H1 (cell line): ENCODE results near the gene KIF26A. TPM values are rescaled to one million over a fixed set of nuclear protein-coding genes. Genes with fewer than 3 reads are reported as not detected.

Experiments
- CTCF ChIA-PET: fragments of 300-600 bp; sonication (Branson Sonifier 250); formaldehyde crosslinking; loops from one replicate; lab custom pipeline; 2021; ENCODE audit not compliant: partially characterized antibody; lab: Charles Lee
- POLR2A ChIA-PET: fragments of 300-600 bp; sonication (Branson Sonifier 250); formaldehyde crosslinking; loops from one replicate; lab custom pipeline; 2021; ENCODE audit warnings: inconsistent platforms; ENCODE audit not compliant: partially characterized antibody; lab: Charles Lee
- DNase-seq, 2 experiments: peaks; one replicate each; pipeline versions ENCODE4 v3.0.0 to v3.0.0-alpha.2; 2010 to 2022; ENCODE audit warnings: low spot score in 2 of 2, low read depth in 1 of 2, mixed read lengths in 1 of 2
- FAIRE-seq: peaks from 2 replicates; lab custom pipeline; 2011; peaks lifted over from hg19 to GRCh38; lab: Jason Lieb, UNC
- H2AFZ ChIP-seq: 2 replicates; pipeline ENCODE4 v1.8.1; 2012; ENCODE audit warnings: low read length, inconsistent platforms
- H2AK5ac ChIP-seq: 2 replicates; pipeline ENCODE4 v1.6.1; 2013; ENCODE audit warnings: low read depth, low read length
- H2BK120ac ChIP-seq: replicated peaks from 2 replicates; pipeline ENCODE3; 2013; ENCODE audit warnings: low read depth, low read length, inconsistent platforms
- H2BK12ac ChIP-seq: 2 replicates; pipeline ENCODE4 v1.6.1; 2013; ENCODE audit warnings: low read depth, low read length
- H2BK15ac ChIP-seq: 2 replicates; pipeline ENCODE4 v1.6.1; 2013; ENCODE audit warnings: low read length
- H2BK20ac ChIP-seq: 2 replicates; pipeline ENCODE4 v1.6.1; 2013; ENCODE audit warnings: low read length
- H2BK5ac ChIP-seq: 2 replicates; pipeline ENCODE4 v1.6.1; 2013; ENCODE audit warnings: low read depth, low read length
- H3K14ac ChIP-seq: 2 replicates; pipeline ENCODE4 v1.6.1; 2013; ENCODE audit warnings: inconsistent platforms; ENCODE audit not compliant: insufficient read length
- H3K18ac ChIP-seq: 2 replicates; pipeline ENCODE4 v1.6.1; 2013; ENCODE audit warnings: low read length; ENCODE audit errors: extremely low read depth
- H3K23ac ChIP-seq: 2 replicates; pipeline ENCODE4 v1.6.1; 2013; ENCODE audit warnings: inconsistent platforms; ENCODE audit not compliant: insufficient read length
- H3K23me2 ChIP-seq: 2 replicates; pipeline ENCODE4 v1.6.1; 2013; ENCODE audit warnings: low read depth, low read length
- H3K27ac ChIP-seq: 2 replicates; pipeline ENCODE4 v1.6.1; 2011; ENCODE audit warnings: low read depth, low read length, inconsistent platforms
- H3K27me3 ChIP-seq, 4 experiments: replicated peaks in 1 of 4; 1 replicate in 1 of 4; 2 replicates in 3 of 4; pipeline versions ENCODE4 v1.6.1 to v1.8.1; 2011 to 2013; ENCODE audit warnings: low read length in 3 of 4, mild to moderate bottlenecking in 3 of 4, inconsistent platforms in 2 of 4, mixed read lengths in 2 of 4, moderate library complexity in 1 of 4; ENCODE audit not compliant: control insufficient read depth in 3 of 4, insufficient read depth in 3 of 4; ENCODE audit errors: extremely low read depth in 1 of 4
- H3K36me3 ChIP-seq, 4 experiments: 2 replicates each; pipeline versions ENCODE4 v1.6.1 to v1.8.1; 2011 to 2013; ENCODE audit warnings: mild to moderate bottlenecking in 4 of 4, low read length in 3 of 4, moderate library complexity in 2 of 4, control low read depth in 1 of 4, inconsistent platforms in 1 of 4; ENCODE audit not compliant: insufficient read depth in 4 of 4, control insufficient read depth in 2 of 4
- H3K4ac ChIP-seq: replicated peaks from 2 replicates; pipeline ENCODE3; 2013; ENCODE audit warnings: low read length, low read depth, mixed read lengths, inconsistent platforms; ENCODE audit not compliant: insufficient read length
- H3K4me1 ChIP-seq, 4 experiments: replicated peaks in 1 of 4; 1 replicate in 1 of 4; 2 replicates in 3 of 4; pipeline versions ENCODE4 v1.6.1 to v1.8.1; 2011 to 2013; ENCODE audit warnings: low read length in 3 of 4, inconsistent platforms in 2 of 4, mixed read lengths in 1 of 4; ENCODE audit not compliant: insufficient read depth in 4 of 4, control insufficient read depth in 3 of 4
- H3K4me2 ChIP-seq, 2 experiments: 2 replicates each; pipeline versions ENCODE4 v1.6.1 to v1.8.1; 2011 to 2013; ENCODE audit warnings: low read depth in 2 of 2, low read length in 2 of 2, control low read depth in 1 of 2, inconsistent platforms in 1 of 2, mild to moderate bottlenecking in 1 of 2; ENCODE audit not compliant: insufficient read depth in 1 of 2
- H3K4me3 ChIP-seq, 4 experiments: fragments of 200-600, 300-600 bp in 1 of 4; sonication (generic), shearing (Covaris generic), sonication (Bioruptor Twin) in 1 of 4; 2 replicates each; pipeline versions ENCODE4 v1.5.1 to v1.8.1; 2011 to 2016; ENCODE audit warnings: low read length in 4 of 4, low read depth in 3 of 4, control low read depth in 2 of 4, inconsistent platforms in 2 of 4, mild to moderate bottlenecking in 2 of 4, mixed read lengths in 1 of 4, moderate library complexity in 1 of 4; ENCODE audit not compliant: insufficient read depth in 2 of 4; ENCODE audit errors: extremely low read depth in 1 of 4
- H3K56ac ChIP-seq: replicated peaks from 2 replicates; pipeline ENCODE3; 2013; ENCODE audit warnings: low read depth, mild to moderate bottlenecking, mixed read lengths, low read length, inconsistent platforms; ENCODE audit not compliant: insufficient read length
- H3K79me1 ChIP-seq: 2 replicates; pipeline ENCODE4 v1.6.1; 2013; ENCODE audit warnings: low read depth, low read length, control low read depth
- H3K79me2 ChIP-seq, 2 experiments: 2 replicates each; pipeline versions ENCODE4 v1.6.1 to v1.8.1; 2012 to 2013; ENCODE audit warnings: low read length in 2 of 2, mild to moderate bottlenecking in 2 of 2, inconsistent platforms in 1 of 2; ENCODE audit not compliant: insufficient read depth in 2 of 2, control insufficient read depth in 1 of 2
- H3K9ac ChIP-seq, 4 experiments: replicated peaks in 1 of 4; 1 replicate in 1 of 4; 2 replicates in 3 of 4; pipeline versions ENCODE4 v1.6.1 to v1.8.1; 2011 to 2013; ENCODE audit warnings: low read depth in 3 of 4, low read length in 3 of 4, control low read depth in 2 of 4, mild to moderate bottlenecking in 2 of 4, moderate library complexity in 2 of 4, inconsistent platforms in 1 of 4; ENCODE audit errors: extremely low read depth in 1 of 4
- H3K9me3 ChIP-seq, 2 experiments: 2 replicates each; pipeline versions ENCODE4 v1.6.1 to v1.8.1; 2012 to 2013; ENCODE audit warnings: mild to moderate bottlenecking in 2 of 2, moderate library complexity in 2 of 2, control low read depth in 1 of 2, inconsistent platforms in 1 of 2, low read depth in 1 of 2, low read length in 1 of 2, mixed read lengths in 1 of 2; ENCODE audit not compliant: insufficient read depth in 2 of 2
- H4K20me1 ChIP-seq, 2 experiments: replicated peaks in 1 of 2; 2 replicates each; pipeline versions ENCODE3 to v1.8.1; 2011 to 2013; ENCODE audit warnings: inconsistent platforms in 2 of 2, low read length in 2 of 2, mild to moderate bottlenecking in 1 of 2; ENCODE audit not compliant: insufficient read depth in 2 of 2, control insufficient read depth in 1 of 2
- H4K5ac ChIP-seq: 2 replicates; pipeline ENCODE4 v1.6.1; 2013; ENCODE audit warnings: low read length, low read depth, mixed read lengths, inconsistent platforms; ENCODE audit not compliant: insufficient read length
- H4K8ac ChIP-seq: 2 replicates; pipeline ENCODE4 v1.8.0; 2013; ENCODE audit warnings: mild to moderate bottlenecking, moderate library complexity, low read length, inconsistent platforms; ENCODE audit not compliant: insufficient read depth; ENCODE audit errors: extremely low read depth
- H4K91ac ChIP-seq: replicated peaks from 2 replicates; pipeline ENCODE3; 2013; ENCODE audit warnings: low read length, mixed read lengths, inconsistent platforms; ENCODE audit not compliant: insufficient read length
- ASH2L ChIP-seq: fragments of 200-600, 300-600 bp; sonication (generic); IDR thresholded peaks from one replicate; pipeline ENCODE4 v1.7.1; 2017; ENCODE audit warnings: low read length
- BRCA1 ChIP-seq: IDR thresholded peaks from 2 replicates; pipeline ENCODE4 v1.6.1; 2012; ENCODE audit warnings: low read depth, low read length, improper control_type of control experiment
- CREB1 ChIP-seq: IDR thresholded peaks from 2 replicates; pipeline ENCODE4 v1.6.1; 2012; ENCODE audit warnings: inconsistent platforms
- CTBP2 ChIP-seq: IDR thresholded peaks from 2 replicates; pipeline ENCODE4 v1.7.0; 2011; ENCODE audit warnings: borderline replicate concordance, mild to moderate bottlenecking, moderate library complexity, mixed read lengths, low read length; ENCODE audit not compliant: insufficient read depth, insufficient read length
- EP300 ChIP-seq, 2 experiments: IDR thresholded peaks; 1 replicate in 1 of 2; 2 replicates in 1 of 2; pipeline ENCODE4 v1.6.1; 2011 to 2012; ENCODE audit warnings: low read depth in 2 of 2, low read length in 2 of 2, mild to moderate bottlenecking in 2 of 2, borderline replicate concordance in 1 of 2, inconsistent platforms in 1 of 2, moderate library complexity in 1 of 2
- GTF2F1 ChIP-seq: IDR thresholded peaks from 2 replicates; pipeline ENCODE4 v1.6.1; 2012; ENCODE audit warnings: low read depth, low read length, improper control_type of control experiment, borderline replicate concordance
- SP1 ChIP-seq: IDR thresholded peaks from 2 replicates; pipeline ENCODE4 v1.6.1; 2011; ENCODE audit warnings: low read depth, low read length
- WGBS, 2 experiments: shearing (Covaris generic) in 1 of 2; methylation state at CpG; one replicate each; pipeline versions ENCODE4 v1.1.6 to v1.1.7; 2013 to 2015; ENCODE audit warnings: low lambda C conversion rate in 2 of 2, mixed read lengths in 2 of 2, inconsistent platforms in 1 of 2, low coverage in 1 of 2, missing lambda C conversion rate in 1 of 2; ENCODE audit not compliant: insufficient replicate concordance in 2 of 2, insufficient coverage in 1 of 2, insufficient read length in 1 of 2; ENCODE audit errors: extremely low coverage in 1 of 2, missing lambda C conversion rate in 1 of 2; 5-methylcytosine and 5-hydroxymethylcytosine counted together
- polyA plus RNA-seq, 7 experiments: library from polyadenylated mRNA; depleted of rRNA in 3 of 7; stranded (reverse) in 5 of 7; unstranded in 2 of 7; fragments of >200 nt in 5 of 7; fragments of 200-250 nt in 2 of 7; gene quantifications; 1 replicate in 5 of 7; 2 replicates in 1 of 7; 4 replicates in 1 of 7; pipeline versions ENCODE4 v1.2.1 to v1.2.3, GENCODE V29; 2011 to 2013; ENCODE audit warnings: missing spikeins in 2 of 7, mixed read lengths in 2 of 7
- total RNA-seq: library from RNA; stranded (reverse); fragmentation: NEBNext Ultra II Directional; extraction: Animal tissue kit (Norgen Biotek cat#: 25700); gene quantifications from 2 replicates; pipeline ENCODE4 v1.2.1, GENCODE V29; 2021
- TF ChIP-seq, protein P1 (sequence below): IDR thresholded peaks from 2 replicates; pipeline ENCODE4 v1.6.1; 2012; ENCODE audit warnings: inconsistent platforms
- TF ChIP-seq, protein P2 (sequence below), 3 experiments: IDR thresholded peaks; 1 replicate in 2 of 3; 2 replicates in 1 of 3; pipeline versions ENCODE4 v1.5.1 to v1.6.1; 2011; ENCODE audit warnings: low read length in 3 of 3, mild to moderate bottlenecking in 3 of 3, inconsistent platforms in 2 of 3, low read depth in 1 of 3, moderate library complexity in 1 of 3; ENCODE audit not compliant: insufficient read depth in 1 of 3; ENCODE audit errors: control extremely low read depth in 1 of 3

Gene KIF26A
- total and polyA plus RNA-seq, 2 of the 8 experiments (the other 6 are each of a cell fraction or from before 2014, with no cell fraction given), result 11.5 to 41.6 TPM

DNA sequence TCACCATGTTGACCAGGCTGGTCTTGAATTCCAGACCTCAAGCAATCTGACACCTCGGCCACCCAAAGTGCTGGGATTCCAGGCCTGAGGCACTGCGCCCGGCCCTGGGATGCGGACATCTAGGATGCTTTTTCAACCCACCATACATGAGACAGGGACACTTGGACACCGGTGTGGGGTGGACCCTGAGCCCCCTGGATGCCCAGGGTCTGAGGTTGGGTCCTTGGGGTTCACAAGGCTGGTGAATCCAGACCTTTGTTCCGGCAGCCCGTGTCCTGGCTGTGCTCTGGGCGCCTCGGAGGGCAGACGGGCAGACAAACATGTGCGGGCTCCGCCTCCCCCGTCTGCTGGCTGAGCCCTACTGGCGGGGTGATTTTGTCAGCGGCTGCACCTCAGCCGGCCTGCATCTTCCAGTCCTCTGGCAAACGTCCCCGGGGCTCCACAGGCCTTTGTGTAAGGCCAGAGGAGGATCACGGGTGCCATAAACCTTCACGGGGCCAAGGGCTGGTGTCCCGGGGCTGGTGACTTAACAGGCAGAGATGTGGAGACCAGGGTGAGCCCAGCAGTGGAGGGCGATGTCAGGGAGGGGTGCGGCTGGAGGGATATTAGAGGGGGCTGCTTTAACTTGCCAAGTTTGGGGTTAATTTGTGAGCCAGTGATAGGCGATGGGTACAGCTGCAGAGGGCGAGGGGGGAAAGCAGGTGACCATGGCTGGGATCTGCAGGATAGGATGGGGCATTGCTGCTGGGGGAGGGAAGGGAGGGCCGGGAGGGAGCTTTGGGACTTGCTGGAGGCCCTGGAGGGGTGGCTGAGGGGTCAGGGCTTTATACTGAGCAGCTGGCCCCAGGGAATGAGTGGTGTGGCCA lies 47.1 kb upstream of the KIF26A start:
- Histone ChIP-seq H3K27ac (no peak overlapping the region), H4K20me1 (peaks cover 0 to 1% of the 10 kb centered on the region in 2 experiments), H2BK120ac (no peak overlapping the region), H4K5ac (no peak overlapping the region), H2BK20ac (no peak overlapping the region), H3K9me3 (no peaks in the 10 kb centered on the region; a peak in 1 of 4 replicates), H3K18ac (no peak overlapping the region), H3K4me2 (no peak overlapping the region), H3K4me1 (peaks cover 0 to 7% (median 4%) of the 10 kb centered on the region in 4 experiments; a peak in 3 of 7 replicates), H3K36me3 (no peaks in the 10 kb centered on the region), H2AK5ac (no peak overlapping the region), H2BK15ac (no peak overlapping the region), H2BK5ac (no peak overlapping the region), H3K56ac (no peak overlapping the region), H3K4me3 (no peak overlapping the region), H3K4ac (no peak overlapping the region), H4K8ac (peak overlapping the region; percentile 68), H3K27me3 (no peaks in the 10 kb centered on the region), H3K23ac (no peak overlapping the region), H2AFZ (no peak overlapping the region), H2BK12ac (no peak overlapping the region), H3K79me2 (no peaks in the 10 kb centered on the region), H3K79me1 (no peaks in the 10 kb centered on the region), H3K23me2 (no peaks in the 10 kb centered on the region), H3K14ac (no peak overlapping the region), H4K91ac (no peak overlapping the region), H3K9ac (no peak overlapping the region)
- ChIA-PET POLR2A (no interaction called here), CTCF (interaction anchor here (0.7 to 6.6 kb wide), 5 partner anchors 13 to 600 kb away, joined by 3 to 76 read pairs (median 3); no protein-coding TSS in a partner anchor)
- no peak for FAIRE-seq
- WGBS, 2 experiments, result 92% methylated on average over 22 of the region's 26 CpGs; no CpG with 5 or more reads in 1 of the 2 experiments
- DNase-seq, result peak in 1 of 2 experiments; percentile 48
- TF ChIP-seq SP1 (no peak), CREB1 (no peak), CTBP2 (no peak), EP300 (IDR thresholded peaks at IDR 0.05; ENCODE audit: borderline replicate concordance in 1 of 2, low read depth in 2 of 2, low read length in 2 of 2) (no peak), GTF2F1 (no peak), ASH2L (no peak), BRCA1 (no peak)
- TF ChIP-seq, protein P1, sequence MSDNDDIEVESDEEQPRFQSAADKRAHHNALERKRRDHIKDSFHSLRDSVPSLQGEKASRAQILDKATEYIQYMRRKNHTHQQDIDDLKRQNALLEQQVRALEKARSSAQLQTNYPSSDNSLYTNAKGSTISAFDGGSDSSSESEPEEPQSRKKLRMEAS, result no peak
- TF ChIP-seq, protein P2, sequence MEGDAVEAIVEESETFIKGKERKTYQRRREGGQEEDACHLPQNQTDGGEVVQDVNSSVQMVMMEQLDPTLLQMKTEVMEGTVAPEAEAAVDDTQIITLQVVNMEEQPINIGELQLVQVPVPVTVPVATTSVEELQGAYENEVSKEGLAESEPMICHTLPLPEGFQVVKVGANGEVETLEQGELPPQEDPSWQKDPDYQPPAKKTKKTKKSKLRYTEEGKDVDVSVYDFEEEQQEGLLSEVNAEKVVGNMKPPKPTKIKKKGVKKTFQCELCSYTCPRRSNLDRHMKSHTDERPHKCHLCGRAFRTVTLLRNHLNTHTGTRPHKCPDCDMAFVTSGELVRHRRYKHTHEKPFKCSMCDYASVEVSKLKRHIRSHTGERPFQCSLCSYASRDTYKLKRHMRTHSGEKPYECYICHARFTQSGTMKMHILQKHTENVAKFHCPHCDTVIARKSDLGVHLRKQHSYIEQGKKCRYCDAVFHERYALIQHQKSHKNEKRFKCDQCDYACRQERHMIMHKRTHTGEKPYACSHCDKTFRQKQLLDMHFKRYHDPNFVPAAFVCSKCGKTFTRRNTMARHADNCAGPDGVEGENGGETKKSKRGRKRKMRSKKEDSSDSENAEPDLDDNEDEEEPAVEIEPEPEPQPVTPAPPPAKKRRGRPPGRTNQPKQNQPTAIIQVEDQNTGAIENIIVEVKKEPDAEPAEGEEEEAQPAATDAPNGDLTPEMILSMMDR (IDR thresholded peaks at IDR 0.05; ENCODE audit: control extremely low read depth in 1 of 3, insufficient read depth in 1 of 3, low read depth in 1 of 3, low read length in 3 of 3), result no peak
